CD1c-positive myeloid dendritic cell (primary cell): ENCODE measurements around the gene LPCAT4.
A peak's percentile ranks its signal among the peaks of the same experiment; 100 is the strongest.
"Not testable (repeated sequence)": the region's sequence is repeated elsewhere in the genome, so short reads cannot be mapped to it uniquely, and the experiment has no call there.

Experiments used
- DNase-seq: peaks from one replicate; pipeline ENCODE4 v3.0.0-alpha.2; 2016; ENCODE audit errors: extremely low spot score

LPCAT4 gene

GRCh38 chr15:34364041-34364440 is 3.0 kb downstream of the LPCAT4 start:
- no peak for DNase-seq

- no peak for DNase-seq
Measured at GRCh38 chr15:34362047-34362773, 4.8 kb downstream of the LPCAT4 start.

- no peak for DNase-seq
Measured at GRCh38 chr15:34361278-34361677, 5.7 kb downstream of the LPCAT4 start.

- DNase-seq: no peak
Measured at GRCh38 chr15:34360298-34360697, 6.7 kb downstream of the LPCAT4 start.

- DNase-seq: no peak
Measured at GRCh38 chr15:34359416-34359815, 7.6 kb downstream of the LPCAT4 start.

- no peak for DNase-seq
Measured at GRCh38 chr15:34358948-34359347, 8.0 kb downstream of the LPCAT4 start.

GRCh38 chr15:34358367-34358766 is 8.6 kb downstream of the LPCAT4 start:
- no peak for DNase-seq

GRCh38 chr15:34357653-34358052 is 9.3 kb downstream of the LPCAT4 start:
- no peak for DNase-seq

GRCh38 chr15:34355241-34355640 is 11.8 kb downstream of the LPCAT4 start:
- DNase-seq: no peak

GRCh38 chr15:34354286-34354685 is 12.7 kb downstream of the LPCAT4 start:
- DNase-seq: no peak

GRCh38 chr15:34353627-34354026 is 13.4 kb downstream of the LPCAT4 start:
- DNase-seq: no peak

- DNase-seq: not testable (repeated sequence)
Measured at GRCh38 chr15:34352996-34353395, 14.0 kb downstream of the LPCAT4 start.

GRCh38 chr15:34349769-34350168 is 17.2 kb downstream of the LPCAT4 start:
- DNase-seq: no peak

GRCh38 chr15:34348735-34349300 is 18.2 kb downstream of the LPCAT4 start:
- DNase-seq: no peak

GRCh38 chr15:34347951-34348638 is 18.9 kb downstream of the LPCAT4 start:
- no peak for DNase-seq

GRCh38 chr15:34342737-34343575 is 24.0 kb downstream of the LPCAT4 start, which contains the start of the genes NOP10 and NUTM1:
Gene NOP10, minus strand, starts transcription at chr15:34343136. Its CDS starts 63 bp downstream, at chr15:34343073.
Gene NUTM1, plus strand, starts transcription at chr15:34343315. Its CDS starts 382 bp downstream, at chr15:34343697.
- DNase-seq: peak; percentile 95

GRCh38 chr15:34342213-34342736 is 24.7 kb downstream of the LPCAT4 start:
- not testable (repeated sequence) for DNase-seq

- no peak for DNase-seq
Measured at GRCh38 chr15:34341381-34342212, 25.4 kb downstream of the LPCAT4 start.

GRCh38 chr15:34339946-34340345 is 27.1 kb downstream of the LPCAT4 start:
- DNase-seq: no peak

GRCh38 chr15:34338347-34338746 is 28.6 kb downstream of the LPCAT4 start:
- no peak for DNase-seq
